ENCODE data around the gene ITCH.

- TF ChIP-seq POLR2A (IDR thresholded peaks at IDR 0.05; ENCODE audit: low read depth) (no peak), CTCF (IDR thresholded peaks at IDR 0.05) (no peak), POLR2AphosphoS5 (IDR thresholded peaks at IDR 0.05) (no peak), EP300 (IDR thresholded peaks at IDR 0.05) (no peak)
These were observed 58.8 kb downstream of the ITCH start for GRCh38 chr20:34421766-34422466.
